Upper lobe of left lung (tissue), 6 donors: Measurements from ENCODE around the gene KCNIP2. TPM values are rescaled to one million over a fixed set of nuclear protein-coding genes. Genes with fewer than 3 reads are reported as not detected.

ENCODE experiments used
- ATAC-seq, 2 donors: fragments of 200-7000 bp; cut with Tn5 transposase; one replicate each; pipeline ENCODE4 v1.9.1; 2022; ENCODE audit warnings: mild to moderate bottlenecking in 2 of 2, moderate library complexity in 2 of 2; ENCODE audit not compliant: low FRiP score in 2 of 2
- DNase-seq, 2 donors: peaks; one replicate each; pipeline ENCODE4 v3.0.0-alpha.2; 2019 to 2020
- H3K27ac ChIP-seq, 4 donors: fragments of 200-600 bp; sonication (generic); one replicate each; pipeline ENCODE4 v1.5.1; 2016 to 2019
- H3K27me3 ChIP-seq, 4 donors: fragments of 200-600 bp; sonication (generic); one replicate each; pipeline ENCODE4 v1.5.1; 2017 to 2019
- H3K36me3 ChIP-seq, 4 donors: fragments of 200-600 bp; sonication (generic); one replicate each; pipeline ENCODE4 v1.5.1; 2016 to 2019
- H3K4me1 ChIP-seq, 4 donors: fragments of 200-600 bp; sonication (generic); one replicate each; pipeline ENCODE4 v1.5.1; 2018 to 2019
- H3K4me3 ChIP-seq, 4 donors: fragments of 200-600 bp; sonication (generic); one replicate each; pipeline ENCODE4 v1.5.1; 2017 to 2019; ENCODE audit warnings: mild to moderate bottlenecking in 2 of 4, moderate library complexity in 1 of 4
- H3K9me3 ChIP-seq, 4 donors: fragments of 200-600 bp; sonication (generic); one replicate each; pipeline ENCODE4 v1.5.1; 2018 to 2019
- CTCF ChIP-seq, 6 experiments: fragments of 450-650 bp in 4 of 6; fragments of 200-600 bp in 2 of 6; sonication (generic) in 2 of 6; IDR thresholded peaks; one replicate each; pipeline ENCODE4 v1.5.1; 2016 to 2019; ENCODE audit warnings: antibody characterized with exemption in 6 of 6
- EP300 ChIP-seq, 4 donors: sonication (generic); formaldehyde crosslinking; IDR thresholded peaks; one replicate each; pipeline ENCODE4 v1.5.1; 2017; ENCODE audit warnings: antibody characterized with exemption in 4 of 4, control low read depth in 2 of 4
- POLR2A ChIP-seq, 4 donors: fragments of 450-650 bp; IDR thresholded peaks; one replicate each; pipeline ENCODE4 v1.5.1; 2016 to 2017; ENCODE audit warnings: antibody characterized with exemption in 4 of 4, mild to moderate bottlenecking in 2 of 4
- POLR2AphosphoS5 ChIP-seq, 2 donors: sonication (generic); formaldehyde crosslinking; IDR thresholded peaks; one replicate each; pipeline ENCODE4 v1.5.1; 2017; ENCODE audit warnings: antibody characterized with exemption in 2 of 2
- WGBS, 2 donors: methylation state at CpG; one replicate each; pipeline ENCODE4 v1.1.5; 2017 to 2018; 5-methylcytosine and 5-hydroxymethylcytosine counted together
- total RNA-seq, 6 donors: library from RNA; depleted of rRNA in 4 of 6; stranded (reverse); fragments of >200 nt in 4 of 6; gene quantifications; one replicate each; pipeline versions ENCODE4 v1.1.0 to v1.2.1, GENCODE V29; 2016 to 2021
- donor health status: DM: no; HTN: no; CAD: no; lungs with moderate emphysema.
- donor health status: DM: no; HTN: yes; CAD: no; lungs with severe emphysema.

KCNIP2 gene
- total RNA-seq, 6 donors from 2014 or later, result 0.76 to 21.0 (median 3.8) TPM

GRCh38 chr10:101780818-101781654 lies 62.6 kb downstream of the KCNIP2 start:
- Histone ChIP-seq H3K4me1 (peaks cover 52 to 62% (median 54%) of the 10 kb centered on the region in 4 donors), H3K27ac (no peak overlapping the region), H3K4me3 (no peak overlapping the region), H3K9me3 (no peaks in the 10 kb centered on the region), H3K36me3 (peaks cover under 1 to 20% (median 8%) of the 10 kb centered on the region in 4 donors), H3K27me3 (peaks cover 0 to 27% (median 15%) of the 10 kb centered on the region in 4 donors)
- peak; percentile 70 to 84 for ATAC-seq
- peak; percentile 79 to 91 (median 83) for TF ChIP-seq CTCF (IDR thresholded peaks at IDR 0.05)
- TF ChIP-seq EP300 (IDR thresholded peaks at IDR 0.05), result no peak
- no peak for TF ChIP-seq POLR2AphosphoS5 (IDR thresholded peaks at IDR 0.05)
- DNase-seq, result peak; percentile 59 to 87
- 53% methylated on average over 13 to 14 of the region's 14 CpGs for WGBS, 2 donors

- Histone ChIP-seq H3K4me3 (peak overlapping the region in 3 of 4 donors; percentile 38 to 50 (median 45)), H3K27ac (no peak overlapping the region), H3K4me1 (peaks cover 56 to 70% (median 61%) of the 10 kb centered on the region in 4 donors), H3K36me3 (peaks cover 0 to 13% (median 2%) of the 10 kb centered on the region in 4 donors), H3K9me3 (no peaks in the 10 kb centered on the region), H3K27me3 (peaks cover 2 to 35% (median 21%) of the 10 kb centered on the region in 4 donors)
- 21 to 25% methylated on average over 13 to 17 of the region's 17 CpGs for WGBS, 2 donors
- ATAC-seq, result no peak
- DNase-seq, result no peak
- TF ChIP-seq CTCF (IDR thresholded peaks at IDR 0.05), result peak in 2 of 6 experiments; percentile 2 to 23
- no peak for TF ChIP-seq EP300 (IDR thresholded peaks at IDR 0.05)
These were observed 63.3 kb downstream of the KCNIP2 start for GRCh38 chr10:101780187-101780817.

- no peak for TF ChIP-seq POLR2A (IDR thresholded peaks at IDR 0.05)
- TF ChIP-seq CTCF (IDR thresholded peaks at IDR 0.05), result peak; percentile 82 to 89 (median 86)
- no peak for TF ChIP-seq POLR2AphosphoS5 (IDR thresholded peaks at IDR 0.05)
- 0 to 2% methylated on average over 2 to 42 of the region's 51 CpGs for WGBS, 2 donors
- H3K4me3 ChIP-seq, result peak overlapping the region in 3 of 4 donors; percentile 38 to 50 (median 45)
- ATAC-seq (peak; percentile 87 to 88), DNase-seq (peak; percentile 85 to 97)
- peaks cover 61 to 76% (median 67%) of the 10 kb centered on the region in 4 donors for H3K4me1 ChIP-seq
- no peak overlapping the region for H3K27ac ChIP-seq
- H3K9me3 ChIP-seq, result no peaks in the 10 kb centered on the region
- H3K27me3 ChIP-seq, result peaks cover 3 to 41% (median 26%) of the 10 kb centered on the region in 4 donors
- H3K36me3 ChIP-seq, result peaks cover 0 to 7% (median 0%) of the 10 kb centered on the region in 4 donors
These were observed 63.9 kb downstream of the KCNIP2 start for GRCh38 chr10:101779544-101780186.

GRCh38 chr10:101778781-101779543 lies 64.6 kb downstream of the KCNIP2 start:
- H3K27me3 ChIP-seq, result peaks cover 3 to 46% (median 33%) of the 10 kb centered on the region in 4 donors
- no peaks in the 10 kb centered on the region for H3K9me3 ChIP-seq
- DNase-seq, result peak in 1 of 2 donors; percentile 89
- peaks cover 57 to 78% (median 66%) of the 10 kb centered on the region in 4 donors for H3K4me1 ChIP-seq
- no peak for TF ChIP-seq CTCF (IDR thresholded peaks at IDR 0.05)
- TF ChIP-seq EP300 (IDR thresholded peaks at IDR 0.05), result no peak
- no peak for TF ChIP-seq POLR2AphosphoS5 (IDR thresholded peaks at IDR 0.05)
- TF ChIP-seq POLR2A (IDR thresholded peaks at IDR 0.05), result no peak
- H3K36me3 ChIP-seq, result peaks cover 0 to 2% (median 0%) of the 10 kb centered on the region in 4 donors
- peak in 1 of 2 donors; percentile 49 for ATAC-seq
- no peak overlapping the region for H3K27ac ChIP-seq
- 3 to 6% methylated on average over 39 to 49 of the region's 58 CpGs for WGBS, 2 donors
- H3K4me3 ChIP-seq, result peak overlapping the region in 3 of 4 donors; percentile 38 to 50 (median 45)
